Astrocyte (in vitro differentiated cells and primary cell): ENCODE measurements around the gene ADRA2A.

Experiments used
- CTCF ChIP-seq: IDR thresholded peaks from 2 replicates; pipeline ENCODE4 v1.5.1; 2011; ENCODE audit warnings: low read depth, mild to moderate bottlenecking, inconsistent platforms, low read length, moderate library complexity; ENCODE audit not compliant: insufficient read depth
- EZH2 ChIP-seq: IDR thresholded peaks from 2 replicates; pipeline ENCODE4 v1.6.1; 2012; ENCODE audit warnings: mild to moderate bottlenecking, low read length, inconsistent platforms; ENCODE audit not compliant: insufficient read depth

GRCh38 chr10:111107023-111107422 is 30.2 kb downstream of the ADRA2A start:
- no peak for TF ChIP-seq CTCF
- TF ChIP-seq EZH2, result no peak
